K562 (cell line): Measurements from ENCODE around the gene HSPA4L. TPM values are rescaled to one million over a fixed set of nuclear protein-coding genes. Genes with fewer than 3 reads are reported as not detected.

Experiments used
- ATAC-seq: fragments of 200-7000 bp; cut with Tn5 transposase; 3 replicates; pipeline ENCODE4 v1.9.1; 2020; ENCODE audit warnings: moderate library complexity
- BruUV-seq: library from RNA; stranded (reverse); fragments of 400-500 nt; replicated peaks from 2 replicates; lab custom pipeline; 2021; lab: Mats Ljungman, UMichigan
- CTCF ChIA-PET: fragments of 300-600 bp; formaldehyde crosslinking; extraction: SDS; loops from one replicate; lab custom pipeline; 2021; ENCODE audit warnings: low intra/inter-chr PET ratio; lab: Yijun Ruan, JAX
- POLR2A ChIA-PET: fragments of 300-600, 350-650 bp; sonication (Branson Sonifier 250); formaldehyde crosslinking; extraction: SDS; loops from one replicate; lab custom pipeline; 2021; ENCODE audit warnings: antibody characterized with exemption, inconsistent platforms; lab: Yijun Ruan, JAX
- DNase-seq, 4 experiments: peaks; one replicate each; pipeline versions ENCODE4 v3.0.0 to v3.0.0-alpha.2; 2011 to 2018; ENCODE audit warnings: low spot score in 3 of 4, mixed read lengths in 3 of 4; ENCODE audit errors: extremely low read depth in 1 of 4
- FAIRE-seq: peaks from 2 replicates; lab custom pipeline; 2011; peaks lifted over from hg19 to GRCh38; lab: Jason Lieb, UNC
- H2AFZ ChIP-seq: 2 replicates; pipeline ENCODE4 v1.6.0; 2011; ENCODE audit warnings: low read depth, low read length, control low read depth, inconsistent platforms
- H3K27ac ChIP-seq: fragments of 200-600 bp; 3 replicates; pipeline ENCODE4 v1.8.0; 2011; ENCODE audit warnings: low read depth, mild to moderate bottlenecking, control low read depth, inconsistent platforms, low read length, moderate library complexity, mixed read lengths; ENCODE audit errors: extremely low read depth
- H3K27me3 ChIP-seq, 2 experiments: fragments of 300-600 bp in 1 of 2; 2 replicates in 1 of 2; 3 replicates in 1 of 2; pipeline versions ENCODE4 v1.6.0 to v1.8.0; 2011; ENCODE audit warnings: inconsistent platforms in 2 of 2, low read length in 2 of 2, mild to moderate bottlenecking in 1 of 2, mixed read lengths in 1 of 2, moderate library complexity in 1 of 2; ENCODE audit not compliant: control insufficient read depth in 2 of 2, insufficient read depth in 2 of 2
- H3K36me3 ChIP-seq: fragments of 300-600 bp; 3 replicates; pipeline ENCODE4 v1.8.0; 2011; ENCODE audit warnings: mild to moderate bottlenecking, low read length, inconsistent platforms; ENCODE audit not compliant: control insufficient read depth, insufficient read depth
- H3K4me1 ChIP-seq, 2 experiments: fragments of 200-600 bp in 1 of 2; replicated peaks in 1 of 2; 2 replicates in 1 of 2; 3 replicates in 1 of 2; pipeline versions ENCODE4 v1.5.1 to v1.8.0; 2011; ENCODE audit warnings: inconsistent platforms in 2 of 2, low read length in 2 of 2, mild to moderate bottlenecking in 1 of 2, mixed read lengths in 1 of 2, moderate library complexity in 1 of 2; ENCODE audit not compliant: control insufficient read depth in 2 of 2, insufficient read depth in 2 of 2
- H3K4me2 ChIP-seq: 2 replicates; pipeline ENCODE4 v1.6.1; 2011; ENCODE audit warnings: low read length, control low read depth, inconsistent platforms, mixed read lengths; ENCODE audit not compliant: insufficient read depth
- H3K4me3 ChIP-seq: fragments of 200-600 bp; sonication (generic), shearing (Covaris generic); 2 replicates; pipeline ENCODE4 v1.5.1; 2016; ENCODE audit warnings: control low read depth, inconsistent platforms
- H3K79me2 ChIP-seq: fragments of 200-600 bp; 3 replicates; pipeline ENCODE4 v1.8.0; 2011; ENCODE audit warnings: low read length, inconsistent platforms; ENCODE audit not compliant: control insufficient read depth, insufficient read depth
- H3K9ac ChIP-seq, 2 experiments: 2 replicates each; pipeline versions ENCODE4 v1.6.0 to v1.6.1; 2011; ENCODE audit warnings: low read depth in 2 of 2, low read length in 2 of 2, control low read depth in 1 of 2, inconsistent platforms in 1 of 2, mild to moderate bottlenecking in 1 of 2, mixed read lengths in 1 of 2; ENCODE audit not compliant: insufficient read depth in 1 of 2
- H3K9me1 ChIP-seq: one replicate; pipeline ENCODE4 v1.6.0; 2011; ENCODE audit warnings: inconsistent platforms, mild to moderate bottlenecking, low read length, moderate library complexity; ENCODE audit not compliant: control insufficient read depth, insufficient read depth
- H3K9me3 ChIP-seq: replicated peaks from 2 replicates; pipeline ENCODE4 v1.5.1; 2011; ENCODE audit warnings: low read depth, low read length, inconsistent platforms; ENCODE audit not compliant: control insufficient read depth, insufficient read depth
- H4K20me1 ChIP-seq: replicated peaks from 2 replicates; pipeline ENCODE4 v1.6.1; 2011; ENCODE audit warnings: low read length, inconsistent platforms, mixed read lengths; ENCODE audit not compliant: control insufficient read depth, insufficient read depth
- NCOA6 ChIP-seq: fragments of 450-650 bp; IDR thresholded peaks from 2 replicates; pipeline ENCODE4 v1.6.1; 2017; ENCODE audit warnings: mild to moderate bottlenecking
- PTTG1 ChIP-seq: fragments of 450-650 bp; IDR thresholded peaks from 2 replicates; pipeline ENCODE4 v1.6.1; 2016; ENCODE audit warnings: low read depth, mild to moderate bottlenecking, missing genetic modification characterization, missing compliant biosample characterization
- RFX1 ChIP-seq: fragments of 450-650 bp; IDR thresholded peaks from 2 replicates; pipeline ENCODE4 v1.6.1; 2016; ENCODE audit warnings: mild to moderate bottlenecking, moderate library complexity
- SMC3 ChIP-seq: conservative IDR thresholded peaks from 2 replicates; pipeline ENCODE4 v1.6.1; 2011; ENCODE audit warnings: low read depth, low read length, improper control_type of control experiment; ENCODE audit not compliant: insufficient read depth
- TARDBP ChIP-seq: fragments of 450-650 bp; IDR thresholded peaks from 2 replicates; pipeline ENCODE4 v1.6.1; 2016
- TCF7L2 ChIP-seq: fragments of 150-350 bp; IDR thresholded peaks from 2 replicates; pipeline ENCODE4 v1.6.1; 2016; ENCODE audit warnings: low read depth, mild to moderate bottlenecking, low read length, moderate library complexity
- ZNF124 ChIP-seq: sonication (generic); formaldehyde crosslinking; IDR thresholded peaks from 2 replicates; pipeline ENCODE4 v1.8.1; 2022; ENCODE audit warnings: missing genetic modification reagents
- WGBS: fragments of 100-300 bp; shearing (Covaris generic); methylation state at CpG from one replicate; pipeline ENCODE4 v1.1.6; 2016; ENCODE audit warnings: low coverage, mixed read lengths; ENCODE audit not compliant: insufficient coverage; ENCODE audit errors: missing lambda C conversion rate; 5-methylcytosine and 5-hydroxymethylcytosine counted together
- in situ Hi-C: fragments of 300-500 bp; cut with MboI; formaldehyde crosslinking; loops from 4 replicates; pipeline ENCODE4 v1.15.0; 2018; ENCODE audit warnings: inconsistent platforms, mixed read lengths
- intact Hi-C: fragments of 100-400 bp; cut with micrococcal nuclease; formaldehyde crosslinking; loops from 2 replicates; pipeline ENCODE4 v1.14.2; 2022
- polyA plus RNA-seq, 8 experiments: library from polyadenylated mRNA; depleted of rRNA in 4 of 8; stranded (reverse) in 5 of 8; unstranded in 3 of 8; fragments of >200 nt; fragmentation: Nextera tagmentation in 2 of 8; fragmentation: Illumina TruSeq in 1 of 8; extraction: Ambion mirVana in 2 of 8; extraction: Trizol in 1 of 8; gene quantifications; 2 replicates each; pipeline versions ENCODE4 v1.2.1 to v1.2.3, GENCODE V29; 2011 to 2014; ENCODE audit warnings: inconsistent platforms in 1 of 8, missing spikeins in 1 of 8
- total RNA-seq, 7 experiments: library from RNA; depleted of rRNA in 6 of 7; stranded (reverse); fragments of >200 nt in 6 of 7; fragmentation: Illumina TruSeq in 2 of 7; extraction: Trizol in 2 of 7; gene quantifications; 2 replicates each; pipeline versions ENCODE4 v1.2.1 to v1.2.3, GENCODE V29; 2011 to 2021; ENCODE audit warnings: low replicate concordance in 1 of 7
- TF ChIP-seq, protein P1 (sequence below): IDR thresholded peaks from 3 replicates; pipeline ENCODE4 v1.6.1; 2011; ENCODE audit warnings: borderline replicate concordance, mild to moderate bottlenecking, moderate library complexity; ENCODE audit not compliant: insufficient read length; ENCODE audit errors: extremely low read depth
- TF ChIP-seq, protein P2 (sequence below): fragments of 250-450 bp; sonication (Bioruptor Pico); IDR thresholded peaks from 2 replicates; pipeline ENCODE4 v1.8.0; 2021; ENCODE audit warnings: borderline replicate concordance, mild to moderate bottlenecking, moderate library complexity; ENCODE audit not compliant: poor library complexity, severe bottlenecking

HSPA4L gene
- total and polyA plus RNA-seq, 9 of the 15 experiments (the other 6 are each of a cell fraction or from before 2014, with no cell fraction given) = 12.3 to 37.0 (median 21.7) TPM

DNA sequence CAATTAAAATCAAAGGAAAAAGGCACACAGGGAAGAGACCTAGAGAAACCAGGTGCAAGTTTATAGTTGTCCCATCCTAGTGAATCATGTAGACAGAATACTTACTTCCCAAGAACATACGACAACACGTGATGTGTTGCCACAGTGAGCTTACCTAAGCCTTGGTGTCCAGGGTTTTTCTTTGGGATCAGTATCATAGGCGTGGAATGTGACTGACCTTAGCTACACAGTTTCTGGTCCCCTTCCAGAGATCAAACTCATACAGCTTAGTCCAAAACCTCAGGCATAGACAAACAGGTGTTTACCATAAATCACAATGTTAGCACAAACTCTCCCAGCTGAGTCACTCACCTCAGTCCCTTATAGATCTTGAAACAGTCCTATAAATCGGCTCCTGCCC lies 34.2 kb upstream of the HSPA4L start:
- Histone ChIP-seq H3K9ac (no peak overlapping the region), H3K9me3 (peaks cover 5% of the 10 kb centered on the region; the same call in 1 of the 2 replicates), H3K4me2 (no peak overlapping the region), H3K4me3 (no peak overlapping the region), H3K79me2 (no peaks in the 10 kb centered on the region), H3K36me3 (no peaks in the 10 kb centered on the region), H3K27me3 (no peaks in the 10 kb centered on the region), H3K9me1 (no peaks in the 10 kb centered on the region), H4K20me1 (no peaks in the 10 kb centered on the region)
- intact Hi-C loops (no loop called here), in situ Hi-C loops (no loop called here)
- ChIA-PET POLR2A (no interaction called here), CTCF (no interaction called here)
- WGBS = 33% methylated on average over 4 of the region's 4 CpGs
- BruUV-seq = no TSS peak
- no peak for FAIRE-seq
- no peak for DNase-seq
- TF ChIP-seq, protein P1, sequence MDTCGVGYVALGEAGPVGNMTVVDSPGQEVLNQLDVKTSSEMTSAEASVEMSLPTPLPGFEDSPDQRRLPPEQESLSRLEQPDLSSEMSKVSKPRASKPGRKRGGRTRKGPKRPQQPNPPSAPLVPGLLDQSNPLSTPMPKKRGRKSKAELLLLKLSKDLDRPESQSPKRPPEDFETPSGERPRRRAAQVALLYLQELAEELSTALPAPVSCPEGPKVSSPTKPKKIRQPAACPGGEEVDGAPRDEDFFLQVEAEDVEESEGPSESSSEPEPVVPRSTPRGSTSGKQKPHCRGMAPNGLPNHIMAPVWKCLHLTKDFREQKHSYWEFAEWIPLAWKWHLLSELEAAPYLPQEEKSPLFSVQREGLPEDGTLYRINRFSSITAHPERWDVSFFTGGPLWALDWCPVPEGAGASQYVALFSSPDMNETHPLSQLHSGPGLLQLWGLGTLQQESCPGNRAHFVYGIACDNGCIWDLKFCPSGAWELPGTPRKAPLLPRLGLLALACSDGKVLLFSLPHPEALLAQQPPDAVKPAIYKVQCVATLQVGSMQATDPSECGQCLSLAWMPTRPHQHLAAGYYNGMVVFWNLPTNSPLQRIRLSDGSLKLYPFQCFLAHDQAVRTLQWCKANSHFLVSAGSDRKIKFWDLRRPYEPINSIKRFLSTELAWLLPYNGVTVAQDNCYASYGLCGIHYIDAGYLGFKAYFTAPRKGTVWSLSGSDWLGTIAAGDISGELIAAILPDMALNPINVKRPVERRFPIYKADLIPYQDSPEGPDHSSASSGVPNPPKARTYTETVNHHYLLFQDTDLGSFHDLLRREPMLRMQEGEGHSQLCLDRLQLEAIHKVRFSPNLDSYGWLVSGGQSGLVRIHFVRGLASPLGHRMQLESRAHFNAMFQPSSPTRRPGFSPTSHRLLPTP = no peak
- no peak for TF ChIP-seq TCF7L2
- TF ChIP-seq PTTG1 (tag) = no peak
- TF ChIP-seq SMC3 = no peak
- TF ChIP-seq RFX1 = no peak
- TF ChIP-seq TARDBP = no peak
- TF ChIP-seq NCOA6 = no peak
- no peak for TF ChIP-seq ZNF124 (CRISPR knock-in tag)
- TF ChIP-seq, protein P2, sequence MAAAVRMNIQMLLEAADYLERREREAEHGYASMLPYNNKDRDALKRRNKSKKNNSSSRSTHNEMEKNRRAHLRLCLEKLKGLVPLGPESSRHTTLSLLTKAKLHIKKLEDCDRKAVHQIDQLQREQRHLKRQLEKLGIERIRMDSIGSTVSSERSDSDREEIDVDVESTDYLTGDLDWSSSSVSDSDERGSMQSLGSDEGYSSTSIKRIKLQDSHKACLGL (CRISPR knock-in tag) = no peak
- TF ChIP-seq, all 486 proteins: peak for 0
- ATAC-seq = no peak
- H2AFZ ChIP-seq = no peak overlapping the region
- no peaks in the 10 kb centered on the region for H3K4me1 ChIP-seq
- no peak overlapping the region for H3K27ac ChIP-seq
